ENCODE data around the gene HDAC4. TPM values are rescaled to one million over a fixed set of nuclear protein-coding genes. Genes with fewer than 3 reads are reported as not detected.

The HDAC4 gene
- total RNA-seq, 1 donor from 2014 or later = 12.9 TPM

DNA sequence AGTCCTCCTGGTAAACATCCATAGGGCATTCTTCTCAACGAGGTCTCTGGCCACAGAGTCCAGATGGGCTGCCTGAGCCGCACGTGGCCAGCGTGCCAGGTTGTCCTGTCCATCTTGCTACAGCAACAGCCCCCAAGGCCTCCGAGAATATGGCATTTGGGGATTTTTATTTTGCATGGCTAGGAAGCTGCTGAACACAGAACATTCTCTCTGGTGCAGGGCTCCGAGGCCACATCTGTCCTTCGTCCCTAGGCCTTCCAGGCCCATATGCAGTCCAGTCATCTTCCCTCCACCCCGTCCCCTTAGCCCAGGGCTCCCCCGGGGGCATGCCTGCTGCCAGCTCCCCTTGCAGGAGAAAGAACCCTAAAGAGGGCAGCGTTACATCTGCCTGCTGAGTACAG is 2.3 kb downstream of the HDAC4 start:
- DNase-seq (ENCODE audit: low read depth in 2 of 2) = no peak

GRCh38 chr2:239397931-239398471 is 2.8 kb downstream of the HDAC4 start:
- DNase-seq (ENCODE audit: low read depth in 2 of 2) = no peak

GRCh38 chr2:239396881-239397681 is 3.7 kb downstream of the HDAC4 start:
- peak in 1 of 2 donors; percentile 41 for DNase-seq (ENCODE audit: low read depth in 2 of 2)

DNA sequence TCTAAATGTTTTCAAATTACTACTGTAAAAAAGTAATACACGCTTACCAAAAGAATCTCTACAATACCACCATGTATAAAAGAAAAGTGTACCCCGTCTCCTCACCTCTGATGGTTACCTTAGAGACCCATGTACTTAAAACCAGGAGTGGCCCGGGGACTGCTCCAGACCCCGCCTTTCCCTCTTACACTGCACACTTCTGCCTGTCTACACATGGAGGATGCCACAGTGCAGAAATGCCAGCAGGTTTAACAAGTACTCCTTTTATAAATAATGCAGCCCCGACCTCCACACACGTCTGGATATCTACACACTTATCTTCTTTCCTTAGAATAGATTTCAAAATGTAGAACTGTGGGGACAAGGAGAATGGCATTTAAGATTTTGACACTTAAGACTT is 5.3 kb downstream of the HDAC4 start:
- DNase-seq (ENCODE audit: low read depth in 2 of 2) = no peak

DNA sequence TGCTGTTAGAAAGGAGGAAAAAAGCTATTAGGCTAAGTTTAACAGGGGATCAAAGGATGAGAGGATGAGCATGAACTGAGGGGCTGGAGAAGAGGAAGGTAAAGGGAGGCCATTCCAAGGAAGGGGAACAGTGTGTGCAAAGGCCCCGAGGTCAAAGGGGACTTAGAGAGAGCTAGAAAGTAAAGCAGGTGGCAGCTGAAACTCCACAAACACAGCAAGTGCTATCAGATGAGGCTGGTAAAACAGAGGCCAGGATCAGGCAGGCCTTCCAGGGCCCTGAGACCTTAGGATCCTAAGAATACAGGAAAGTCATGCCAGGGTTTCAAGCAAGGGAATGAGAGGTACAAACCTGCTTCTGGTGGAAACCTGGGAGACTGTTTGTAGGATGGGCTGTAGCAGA is 5.8 kb downstream of the HDAC4 start:
- no peak for DNase-seq (ENCODE audit: low read depth in 2 of 2)

DNA sequence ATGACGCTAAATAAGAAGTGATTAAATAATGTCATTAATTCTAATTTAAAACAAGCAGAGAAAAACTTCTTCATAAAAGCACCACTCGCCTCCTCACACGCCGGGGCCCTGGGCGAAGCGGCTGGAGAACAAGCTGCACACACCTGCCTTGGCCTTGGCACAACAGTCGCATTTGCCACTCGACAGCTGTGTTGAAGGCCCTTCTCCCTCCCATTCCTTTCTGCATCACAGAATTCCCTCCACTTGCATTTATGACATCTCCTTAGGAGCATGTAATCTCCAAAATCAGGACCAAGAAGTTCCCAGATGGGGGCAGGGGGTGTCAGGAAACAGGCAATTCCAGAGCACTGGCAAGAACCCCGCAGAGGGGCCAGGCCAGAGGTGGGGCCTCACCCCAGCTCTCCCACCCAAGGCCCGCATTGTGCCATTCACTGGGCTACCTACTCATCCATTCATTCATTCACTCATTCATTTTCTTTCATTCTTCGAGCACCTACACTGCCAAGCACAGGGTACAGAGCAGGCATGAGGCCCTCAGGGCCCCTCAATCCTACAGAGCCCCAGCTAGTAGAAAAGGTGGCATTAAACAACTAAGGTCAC is 6.4 kb downstream of the HDAC4 start:
- DNase-seq (ENCODE audit: low read depth in 2 of 2) = no peak

DNA sequence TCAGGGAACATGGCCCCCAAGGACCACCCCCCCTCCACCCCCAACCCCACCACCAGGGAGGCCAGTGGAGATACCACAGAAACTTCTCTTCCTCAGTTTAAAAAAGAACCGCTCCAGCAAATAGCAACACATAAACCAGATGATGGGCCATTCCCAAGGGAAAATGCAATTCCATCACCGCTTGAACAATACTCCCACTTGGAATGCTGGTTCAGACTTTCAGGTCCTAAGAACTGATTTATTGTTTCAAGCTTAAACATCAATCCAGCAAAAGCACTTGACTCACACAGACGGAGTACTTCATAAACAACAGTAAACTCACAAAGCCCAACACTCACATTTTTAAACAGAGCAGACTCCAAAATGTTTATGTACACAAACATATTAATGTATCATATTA is 6.9 kb downstream of the HDAC4 start:
- no peak for DNase-seq (ENCODE audit: low read depth in 2 of 2)

- DNase-seq (ENCODE audit: low read depth in 2 of 2) = peak in 1 of 2 donors; percentile 43
Observed at GRCh38 chr2:239393388-239393940, 7.4 kb downstream of the HDAC4 start.

DNA sequence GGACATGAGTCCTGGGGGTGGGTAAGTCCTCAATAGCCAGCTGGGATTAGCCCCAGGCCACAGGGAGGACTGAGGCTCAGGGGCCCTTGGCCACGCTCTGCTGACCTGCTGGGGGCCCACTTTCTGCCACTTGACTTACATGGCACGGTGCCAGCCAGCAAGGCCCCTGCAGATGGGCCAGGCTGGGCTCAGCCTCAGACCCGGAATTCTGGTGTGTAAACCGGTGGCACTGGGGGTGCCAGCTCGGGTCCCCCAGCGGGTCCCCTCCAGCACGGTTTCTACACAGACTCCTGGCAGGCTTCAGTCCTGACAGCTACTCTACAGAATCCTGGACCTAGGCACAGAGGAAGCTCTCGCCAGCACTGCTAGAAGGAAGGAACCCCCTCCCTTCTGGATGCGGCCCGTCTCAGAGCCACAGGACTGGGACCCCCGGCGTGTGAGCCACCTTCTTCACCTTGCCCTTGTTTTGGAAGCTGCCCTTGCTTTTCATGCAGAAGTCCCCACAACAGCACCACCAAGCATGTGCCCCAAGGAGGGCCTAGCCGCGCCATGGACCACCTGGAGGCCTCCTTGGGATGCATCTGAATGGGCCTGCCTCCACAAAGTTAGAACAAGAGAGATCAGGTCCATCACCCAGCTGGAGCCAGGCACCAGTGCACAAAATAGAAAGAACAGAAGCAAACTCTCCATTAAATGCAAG is 8.0 kb downstream of the HDAC4 start:
- DNase-seq (ENCODE audit: low read depth in 2 of 2) = no peak

DNA sequence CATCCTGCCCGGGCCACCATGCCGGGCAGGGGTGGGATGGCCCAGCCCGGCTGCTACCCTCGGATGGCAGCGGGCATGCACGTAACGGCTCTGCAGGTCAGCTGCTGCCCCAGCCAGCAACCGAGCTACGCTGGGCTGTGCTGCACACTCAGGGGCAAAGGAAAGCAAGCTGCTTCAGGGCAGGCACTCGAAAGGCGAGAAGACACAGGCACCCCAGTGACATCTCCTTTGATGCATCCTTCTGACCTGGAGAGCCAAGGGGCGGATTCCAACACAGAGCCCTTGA is 8.8 kb downstream of the HDAC4 start:
- DNase-seq (ENCODE audit: low read depth in 2 of 2) = no peak

DNA sequence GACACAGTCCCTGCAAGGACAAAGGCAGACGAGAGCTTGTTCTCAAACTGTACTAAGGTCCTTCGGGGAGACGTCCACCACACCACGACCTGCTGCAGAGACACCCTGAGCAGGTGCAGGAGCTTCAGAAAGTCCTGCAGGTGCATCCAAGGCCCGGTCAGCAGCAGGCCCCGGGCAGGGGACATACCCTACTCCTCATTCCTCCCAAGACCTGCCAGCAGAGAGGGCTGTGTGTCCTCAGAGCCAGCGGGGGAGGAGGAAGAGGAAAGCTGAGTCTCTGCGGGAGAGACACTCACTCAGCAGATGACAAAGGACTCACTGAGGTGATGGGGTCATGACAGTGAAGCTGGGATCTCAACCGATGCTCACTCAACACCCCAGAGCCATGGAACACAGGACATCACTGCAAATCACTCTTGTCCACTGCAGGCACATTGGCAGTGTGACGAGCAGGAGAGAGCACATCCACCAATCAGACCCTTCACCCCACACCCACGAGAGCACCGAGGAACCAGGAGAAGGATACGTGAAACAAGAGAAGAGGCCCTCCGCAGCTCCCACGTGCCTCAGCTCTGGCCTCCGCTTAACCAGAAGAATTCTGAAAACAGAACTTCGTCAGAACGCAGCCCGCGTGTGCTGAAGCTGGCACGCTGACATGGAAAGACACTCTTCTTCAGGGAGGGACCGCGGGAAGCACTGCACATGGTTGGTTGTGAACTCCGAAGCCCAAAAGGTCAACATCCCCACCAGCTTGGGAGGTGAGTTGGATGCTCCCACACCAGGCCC is 9.3 kb downstream of the HDAC4 start:
- DNase-seq (ENCODE audit: low read depth in 2 of 2) = no peak

DNA sequence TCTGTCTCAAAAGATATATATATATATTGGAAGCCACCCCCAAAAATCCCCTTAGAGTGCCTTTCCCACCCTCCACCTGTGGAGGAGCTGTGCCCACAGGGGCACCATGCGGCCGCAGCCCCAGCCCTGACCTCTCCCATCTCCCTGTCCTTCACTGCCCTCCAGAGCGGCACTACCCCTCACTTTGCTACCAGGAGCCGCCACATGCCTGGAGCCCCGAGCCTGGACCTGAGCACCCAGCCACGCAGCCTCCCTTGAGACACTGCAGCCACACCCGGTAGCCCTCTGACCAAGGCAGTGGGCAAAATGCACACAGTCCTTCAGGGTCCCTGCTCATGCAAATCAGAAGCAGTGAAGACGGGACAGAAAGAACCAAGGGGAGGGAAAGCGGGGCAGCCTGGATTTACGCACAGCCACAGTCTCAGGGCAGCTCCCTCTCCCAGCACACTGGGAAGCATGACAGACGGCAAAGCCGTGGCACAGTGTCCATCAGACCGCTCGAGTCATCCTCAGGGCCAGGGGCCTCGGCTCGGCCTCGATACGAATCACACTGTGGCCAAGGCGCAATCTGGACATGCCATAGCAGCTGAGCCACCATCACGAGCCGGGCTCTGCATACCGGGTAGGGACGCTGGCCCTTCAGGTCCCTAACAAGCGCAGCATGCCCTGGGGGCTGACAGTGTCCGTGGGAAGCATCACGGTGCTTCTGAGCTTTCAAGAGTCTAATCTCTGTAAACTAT is 10.1 kb downstream of the HDAC4 start:
- DNase-seq (ENCODE audit: low read depth in 2 of 2) = no peak

GRCh38 chr2:239389414-239390329 is 11.1 kb downstream of the HDAC4 start:
- no peak for DNase-seq (ENCODE audit: low read depth in 2 of 2)

- no peak for DNase-seq (ENCODE audit: low read depth in 2 of 2)
Observed at GRCh38 chr2:239388236-239389151, 12.3 kb downstream of the HDAC4 start.

DNA sequence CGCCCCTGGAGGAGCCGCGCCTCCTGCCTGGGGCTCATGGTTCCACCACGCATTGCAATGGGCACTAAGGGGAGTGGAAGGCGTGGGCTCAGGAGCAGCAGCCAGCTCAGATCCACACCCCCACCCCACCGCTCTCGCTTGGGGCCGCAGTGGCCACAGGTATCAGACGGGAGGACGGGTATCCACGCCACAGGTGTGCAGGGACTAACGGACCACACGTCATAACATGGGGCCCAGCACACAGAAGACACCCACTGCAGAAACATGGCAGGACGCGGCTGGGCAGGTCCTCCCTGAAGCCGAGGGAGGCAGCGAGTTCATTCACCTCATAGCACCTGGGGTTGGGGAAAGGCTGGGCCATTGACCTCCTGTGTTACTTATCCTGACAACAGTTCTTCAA is 13.0 kb downstream of the HDAC4 start:
- no peak for DNase-seq (ENCODE audit: low read depth in 2 of 2)

GRCh38 chr2:239386872-239387445 is 13.9 kb downstream of the HDAC4 start:
- DNase-seq (ENCODE audit: low read depth in 2 of 2) = no peak

DNA sequence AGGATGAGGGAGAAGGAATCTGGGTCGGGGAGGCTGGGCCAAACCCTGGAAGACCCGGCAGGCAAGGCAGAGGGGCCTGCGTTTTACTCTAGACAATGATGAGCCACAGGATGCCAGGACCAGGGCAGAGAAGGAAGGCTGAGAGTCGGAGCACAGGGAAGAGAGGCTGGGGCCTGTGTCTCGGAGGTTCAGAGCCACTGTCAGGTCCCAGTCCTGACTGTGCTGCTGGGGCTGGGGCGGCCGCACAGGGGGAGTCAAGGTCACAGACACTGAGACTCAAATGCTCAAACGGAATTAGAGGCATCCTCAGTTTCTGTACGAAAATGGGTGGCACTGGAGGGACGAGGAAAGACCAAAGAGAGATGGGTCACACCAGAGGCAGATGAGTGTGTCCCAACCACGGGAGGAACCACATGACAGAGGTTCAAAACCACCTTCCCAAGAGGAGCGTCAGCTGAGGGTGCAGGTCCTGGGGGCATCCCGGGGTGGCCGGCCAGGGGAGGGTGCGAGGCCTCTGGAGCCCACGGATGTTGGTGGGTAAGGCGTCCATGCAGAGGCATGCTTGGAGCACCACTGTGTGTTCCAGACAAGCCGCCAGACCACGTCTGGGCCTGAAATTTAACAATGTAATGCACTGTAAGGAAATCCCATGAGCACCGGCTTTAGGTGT is 14.7 kb downstream of the HDAC4 start:
- DNase-seq (ENCODE audit: low read depth in 2 of 2) = no peak

Measured in lung microvascular endothelial cell (primary cell).